ENCODE data around the gene SCN7A.
"Not testable (repeated sequence)": the region's sequence is repeated elsewhere in the genome, so short reads cannot be mapped to it uniquely, and the experiment has no call there.

The SCN7A gene

DNA sequence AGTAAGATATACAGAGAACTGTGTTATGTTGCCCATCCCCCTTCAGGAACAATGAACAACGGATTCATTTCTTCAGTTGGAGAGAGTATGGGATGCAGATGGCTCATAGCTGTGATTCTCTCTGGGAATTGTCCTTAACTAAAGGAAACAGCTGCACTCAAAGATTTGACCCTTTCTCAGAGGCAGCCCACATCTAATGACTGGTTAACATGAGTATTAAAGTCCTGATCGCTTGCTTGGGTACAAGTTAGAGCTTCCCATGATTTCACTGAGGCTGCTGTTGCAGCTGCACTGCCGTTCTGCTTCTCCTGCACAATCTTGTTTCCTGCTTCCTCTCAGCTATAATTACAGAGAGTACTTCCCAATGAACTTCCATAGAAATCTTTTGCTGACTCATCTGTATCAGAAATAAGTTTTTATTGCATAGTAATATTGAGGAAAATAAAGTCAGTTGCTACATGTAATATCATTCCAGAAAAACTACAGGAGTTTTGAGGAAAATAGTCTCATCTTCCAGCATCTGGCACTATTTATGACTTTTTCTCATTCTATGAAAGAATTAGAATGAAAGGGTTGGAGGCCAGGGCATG is 105.5 kb downstream of the SCN7A start:
- peak; percentile 22 for DNase-seq

- DNase-seq, result no peak
These were observed 108.7 kb downstream of the SCN7A start for GRCh38 chr2:166385313-166385712.

DNA sequence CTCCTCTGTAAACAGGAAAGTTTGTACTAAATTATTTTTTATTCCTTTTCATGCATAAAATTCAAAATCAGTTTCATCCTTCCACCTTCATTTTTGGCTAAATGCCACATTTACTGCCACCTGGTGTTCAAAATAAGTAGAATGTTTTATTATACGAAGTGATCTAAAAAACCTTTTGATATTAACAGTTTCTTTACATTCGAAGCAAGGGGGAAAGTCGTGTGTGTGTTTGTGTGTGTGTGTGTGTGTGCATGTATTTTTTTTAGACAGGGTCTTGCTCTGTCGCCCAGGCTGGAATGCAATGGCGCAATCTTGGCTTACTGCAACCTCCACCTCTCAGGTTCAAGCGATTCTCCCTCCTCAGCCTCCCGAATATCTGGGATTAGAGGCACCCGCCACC is 109.3 kb downstream of the SCN7A start:
- DNase-seq, result peak; percentile 70

DNA sequence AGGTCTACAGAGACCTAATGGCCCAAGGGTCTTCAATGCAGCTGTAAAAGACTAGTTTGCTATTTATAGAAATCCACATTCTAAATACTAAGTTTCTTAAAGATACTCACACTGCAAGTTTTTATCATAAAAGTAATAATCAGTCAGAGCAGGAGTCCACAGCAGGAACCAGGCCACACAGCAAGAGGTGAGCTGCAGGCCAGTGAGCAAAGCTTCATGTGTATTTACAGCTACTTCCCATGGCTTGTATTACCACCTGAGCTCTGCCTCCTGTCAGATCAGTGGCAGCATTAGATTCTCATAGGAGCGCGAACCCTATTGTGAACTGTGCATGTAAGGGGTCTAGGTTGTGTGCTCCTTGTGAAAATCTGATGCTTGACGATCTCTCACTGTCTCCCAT is 111.6 kb downstream of the SCN7A start:
- DNase-seq, result peak; percentile 10

GRCh38 chr2:166380615-166381014 is 113.4 kb downstream of the SCN7A start:
- DNase-seq, result no peak

- DNase-seq, result no peak
These were observed 117.2 kb downstream of the SCN7A start for GRCh38 chr2:166376873-166377272.

- DNase-seq, result no peak
These were observed 117.6 kb downstream of the SCN7A start for GRCh38 chr2:166376488-166376828.

DNA sequence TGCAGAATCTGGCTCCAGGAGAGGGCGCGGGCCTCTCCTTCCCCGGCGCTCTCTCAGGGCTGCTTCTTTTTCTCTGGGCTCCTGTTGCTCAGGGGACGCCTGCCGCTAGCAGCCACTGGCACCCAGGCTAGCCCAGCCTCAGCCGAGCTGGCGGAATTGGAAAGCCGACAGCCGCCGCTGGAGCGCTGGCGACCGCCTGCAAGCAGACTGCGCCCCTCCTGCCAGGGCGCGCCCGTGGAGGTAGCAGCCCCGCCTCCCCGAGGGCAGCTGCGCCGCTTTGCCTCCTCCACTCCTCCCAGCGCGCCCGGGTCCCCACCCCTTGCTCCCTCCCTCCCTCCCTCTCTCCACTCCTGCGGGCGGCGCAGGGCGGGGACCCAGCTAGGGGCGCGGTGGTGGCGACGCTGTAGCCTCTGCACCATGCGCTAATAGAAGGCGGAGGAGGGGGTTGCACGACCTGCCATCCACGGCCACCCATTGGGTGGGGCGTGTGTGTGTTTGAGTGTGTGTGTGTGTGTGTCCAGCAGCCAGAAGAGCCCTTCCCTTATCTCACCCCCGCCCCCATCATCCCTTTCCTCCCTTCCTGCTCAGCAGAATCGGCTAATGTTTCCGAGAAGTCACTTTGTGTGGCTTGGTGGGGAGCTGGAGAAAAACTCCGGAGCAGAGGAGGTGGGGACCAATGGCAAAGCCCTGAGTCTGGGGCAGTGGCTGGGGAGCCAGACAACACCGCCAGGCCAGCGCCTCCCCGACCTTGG is 118.1 kb downstream of the SCN7A start, which contains the start of gene SCN9A:
Gene SCN9A (minus strand): TSS at position 209 of the 752 bp plus-strand sequence. CDS start 64,188 bp downstream, outside the sequence.
- DNase-seq, result peak; percentile 98

- DNase-seq, result peak; percentile 91
These were observed 118.8 kb downstream of the SCN7A start for GRCh38 chr2:166375195-166375735.

- peak; percentile 97 for DNase-seq
These were observed 120.1 kb downstream of the SCN7A start for GRCh38 chr2:166373951-166374350.

- DNase-seq, result no peak
These were observed 120.5 kb downstream of the SCN7A start for GRCh38 chr2:166373539-166373938.

DNA sequence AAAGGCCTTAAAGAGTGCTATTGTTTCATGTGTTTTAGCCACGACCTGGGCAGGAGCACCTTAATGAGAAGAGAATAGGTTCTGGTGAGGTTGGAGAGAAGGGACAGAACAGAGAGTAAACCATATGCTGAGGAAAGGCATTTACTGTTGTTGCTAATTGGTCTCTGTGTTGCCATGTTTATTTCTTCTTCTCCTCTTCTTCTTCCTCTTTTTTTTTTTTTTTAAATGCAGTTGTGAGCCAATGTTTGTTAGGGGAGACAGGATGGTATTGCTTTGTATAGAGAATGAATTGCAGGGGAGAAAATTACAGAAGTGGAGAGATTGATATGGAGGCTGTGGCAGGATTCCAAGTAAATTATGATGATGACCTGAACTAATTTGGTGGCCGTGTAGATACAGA is 120.9 kb downstream of the SCN7A start:
- no peak for DNase-seq

GRCh38 chr2:166372046-166372445 is 122.0 kb downstream of the SCN7A start:
- no peak for DNase-seq

DNA sequence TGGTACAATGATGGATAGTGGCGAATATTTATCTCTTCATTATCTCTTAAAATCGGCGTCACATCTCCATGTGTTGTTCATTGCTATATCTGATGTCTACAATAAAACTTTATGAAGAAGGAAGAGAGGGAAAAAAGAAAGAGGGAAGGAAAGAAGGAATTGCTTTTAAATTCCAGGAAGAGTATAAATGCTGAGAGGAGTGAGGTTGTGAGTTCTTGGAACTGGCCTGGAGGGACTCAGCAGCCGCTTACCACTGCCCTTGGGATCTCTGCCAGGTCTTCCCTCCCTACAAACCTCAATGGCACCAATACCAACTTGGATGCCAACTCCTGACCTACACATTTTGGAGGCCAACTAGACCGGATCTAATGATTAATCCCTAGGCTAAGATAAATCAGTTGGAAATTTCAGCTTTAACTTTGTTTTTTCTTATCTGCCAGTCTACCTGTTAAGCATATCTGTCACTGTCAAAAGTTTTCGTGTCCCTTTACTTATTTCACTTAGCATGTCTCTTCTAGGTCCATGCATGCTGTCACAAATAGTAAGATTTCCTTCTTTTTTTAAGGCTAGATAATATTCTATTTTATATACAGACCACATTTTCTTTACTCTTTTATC is 128.1 kb downstream of the SCN7A start:
- no peak for DNase-seq

DNA sequence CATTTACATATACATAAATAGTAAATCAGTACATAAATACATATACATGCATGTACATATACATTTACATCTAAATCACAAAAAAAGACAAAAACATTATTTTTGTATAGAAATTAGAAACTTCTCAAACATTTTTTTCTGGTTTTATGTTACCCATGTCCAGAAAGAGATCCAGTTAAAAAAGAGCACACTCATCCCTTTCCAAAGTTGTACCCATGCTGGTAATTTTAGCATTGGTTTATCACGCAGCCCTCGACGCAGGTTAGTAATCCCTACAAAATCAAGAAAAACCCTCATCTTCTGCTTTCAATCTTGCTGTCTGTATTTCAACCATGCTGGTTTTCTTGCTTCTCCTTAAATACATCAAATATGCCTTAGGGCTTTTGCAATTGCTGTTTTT is 128.8 kb downstream of the SCN7A start:
- no peak for DNase-seq

DNA sequence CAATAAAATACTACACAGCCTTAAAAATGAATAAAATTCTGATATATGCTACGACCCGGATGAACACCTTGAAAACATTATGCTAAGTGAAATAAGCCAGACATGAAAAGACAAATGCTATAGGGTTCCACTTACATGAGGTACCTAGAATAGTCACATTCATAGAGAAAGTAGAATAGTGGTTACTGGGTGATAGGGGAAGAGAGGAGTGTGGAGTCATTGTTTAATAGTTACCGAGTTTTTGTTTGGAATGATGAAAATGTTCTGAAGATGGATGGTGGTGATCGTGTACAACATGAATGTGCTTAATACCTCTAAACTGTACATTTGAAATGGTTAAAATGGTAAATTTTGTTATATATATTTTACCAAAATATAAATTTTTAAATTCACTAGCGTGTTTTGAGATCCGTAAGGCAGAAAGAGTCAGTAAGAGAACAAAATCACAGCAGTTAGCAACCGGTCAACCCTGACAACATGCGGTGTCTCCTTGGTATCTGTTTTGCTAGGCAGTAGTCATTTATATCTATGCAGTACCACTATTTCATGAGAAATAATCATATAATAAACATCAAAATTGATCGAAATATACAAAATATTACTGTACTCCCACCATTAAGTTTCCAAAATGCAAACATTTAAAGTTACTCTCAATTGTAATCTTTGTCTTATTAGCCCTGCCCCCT is 129.4 kb downstream of the SCN7A start:
- DNase-seq, result no peak

DNA sequence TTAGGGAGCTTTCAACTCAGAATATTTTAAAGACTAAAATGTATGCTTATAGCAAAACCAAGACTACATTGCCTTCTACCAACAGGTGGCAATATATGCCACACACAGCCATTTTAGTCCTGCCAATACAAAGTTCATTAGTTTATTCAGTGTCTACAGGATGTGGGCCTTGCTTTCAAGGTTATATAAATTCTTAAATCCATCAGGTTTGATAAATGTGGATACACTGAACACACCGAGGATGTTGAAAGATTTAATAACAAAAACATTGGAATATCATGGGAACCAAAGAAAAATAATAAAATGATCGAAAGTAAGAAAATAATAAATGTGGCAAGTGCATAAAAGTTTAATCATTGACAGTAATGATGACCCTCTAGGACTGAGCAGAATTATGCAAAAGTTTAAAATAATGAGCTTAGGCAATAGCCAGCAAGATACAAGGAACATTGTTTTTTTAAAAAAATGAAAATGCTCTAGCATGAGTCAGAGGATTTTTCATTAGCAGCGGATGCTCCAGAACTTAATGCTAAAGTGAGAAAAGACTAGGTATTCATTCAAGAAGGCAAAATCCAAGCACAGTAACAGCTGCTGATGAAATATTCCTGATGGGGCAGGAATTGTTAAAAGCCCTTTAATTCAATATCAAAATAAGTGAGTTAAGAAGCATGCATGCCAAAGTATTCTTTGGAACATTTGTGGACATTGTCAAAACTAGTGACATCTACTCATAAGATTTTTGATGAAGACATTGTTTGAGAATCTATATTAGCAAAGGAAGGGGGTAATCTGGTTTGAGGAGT is 132.5 kb downstream of the SCN7A start:
- peak; percentile 74 for DNase-seq

- no peak for DNase-seq
These were observed 133.1 kb downstream of the SCN7A start for GRCh38 chr2:166360906-166361305.

GRCh38 chr2:166360426-166360825 is 133.6 kb downstream of the SCN7A start:
- no peak for DNase-seq

DNA sequence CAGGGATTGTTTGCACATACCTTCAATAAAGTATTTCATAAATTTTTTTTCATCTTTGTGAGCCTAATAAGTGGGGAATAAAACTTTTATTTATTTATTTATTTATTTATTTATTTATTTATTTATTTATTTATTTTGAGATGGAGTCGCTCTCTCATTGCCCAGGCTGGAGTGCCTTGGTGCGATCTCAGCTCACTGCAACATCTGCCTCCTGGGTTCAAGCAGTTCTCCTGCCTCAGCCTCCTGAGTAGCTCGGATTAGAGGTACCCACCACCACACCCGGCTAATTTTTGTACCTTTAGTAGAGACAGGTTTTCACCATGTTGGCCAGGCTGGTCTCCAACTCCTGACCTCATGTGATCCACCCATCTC is 136.1 kb downstream of the SCN7A start:
- DNase-seq, result not testable (repeated sequence)

GRCh38 chr2:166357068-166357949 is 136.7 kb downstream of the SCN7A start:
- no peak for DNase-seq

Measured in DMS53 (cell line).